GM21786 (cell line): ENCODE measurements around the gene EVI5.
"Not testable (repeated sequence)": the region's sequence is repeated elsewhere in the genome, so short reads cannot be mapped to it uniquely, and the experiment has no call there.

Experiments
- ATAC-seq: cut with Tn5 transposase; IDR thresholded peaks from one replicate; pipeline ENCODE4 v1.9.1; 2021; ENCODE audit not compliant: unreplicated experiment

EVI5 gene

GRCh38 chr1:92527670-92528069, 257.2 kb downstream of the EVI5 start:
- ATAC-seq: no peak

GRCh38 chr1:92524944-92525590, 259.8 kb downstream of the EVI5 start:
- not testable (repeated sequence) for ATAC-seq

- no peak for ATAC-seq
Observed at GRCh38 chr1:92519043-92519442, 265.9 kb downstream of the EVI5 start.

GRCh38 chr1:92516574-92516973, 268.3 kb downstream of the EVI5 start:
- no peak for ATAC-seq

GRCh38 chr1:92515796-92516201, 269.1 kb downstream of the EVI5 start:
- ATAC-seq: no peak

- ATAC-seq: peak; percentile 59
Observed at GRCh38 chr1:92511541-92511940, 273.4 kb downstream of the EVI5 start.

GRCh38 chr1:92509619-92510018, 275.3 kb downstream of the EVI5 start:
- ATAC-seq: no peak

GRCh38 chr1:92505015-92505692, 279.8 kb downstream of the EVI5 start:
- no peak for ATAC-seq

- no peak for ATAC-seq
Observed at GRCh38 chr1:92504291-92505014, 280.5 kb downstream of the EVI5 start.

- ATAC-seq: no peak
Observed at GRCh38 chr1:92503926-92504285, 281.0 kb downstream of the EVI5 start.

GRCh38 chr1:92503043-92503925, 281.6 kb downstream of the EVI5 start:
- ATAC-seq: no peak

GRCh38 chr1:92502247-92502646, 282.7 kb downstream of the EVI5 start:
- ATAC-seq: peak; percentile 81

- ATAC-seq: no peak
Observed at GRCh38 chr1:92500552-92500951, 284.4 kb downstream of the EVI5 start.

- no peak for ATAC-seq
Observed at GRCh38 chr1:92495392-92496063, 289.4 kb downstream of the EVI5 start.

- no peak for ATAC-seq
Observed at GRCh38 chr1:92494485-92495141, 290.3 kb downstream of the EVI5 start.

- no peak for ATAC-seq
Observed at GRCh38 chr1:92493139-92493538, 291.8 kb downstream of the EVI5 start.

- no peak for ATAC-seq
Observed at GRCh38 chr1:92488832-92489231, 296.1 kb downstream of the EVI5 start.

- ATAC-seq: no peak
Observed at GRCh38 chr1:92488416-92488815, 296.5 kb downstream of the EVI5 start.

- ATAC-seq: no peak
Observed at GRCh38 chr1:92487078-92487605, 297.8 kb downstream of the EVI5 start.
